ENCODE data around the gene PRKN.

Gene PRKN

DNA sequence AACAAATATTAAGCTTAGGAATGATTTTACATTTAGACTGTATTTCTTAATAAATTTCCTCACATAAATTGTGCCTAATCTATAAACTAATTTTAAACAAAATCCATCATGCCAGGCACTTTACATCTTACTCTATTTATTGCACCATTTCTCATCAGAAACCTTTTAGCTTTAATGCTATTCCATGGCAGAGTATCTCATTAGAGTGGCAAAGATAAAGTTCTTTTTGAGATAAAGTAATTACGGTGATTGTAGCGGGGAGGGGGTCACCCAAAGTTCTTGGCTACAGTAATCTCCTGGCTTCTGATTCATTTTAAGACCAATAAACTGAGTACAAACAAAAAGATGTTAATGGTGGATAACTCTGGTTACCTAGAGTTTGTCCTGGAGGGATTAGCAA lies 532.1 kb downstream of the PRKN start:
- DNase-seq: no peak

DNA sequence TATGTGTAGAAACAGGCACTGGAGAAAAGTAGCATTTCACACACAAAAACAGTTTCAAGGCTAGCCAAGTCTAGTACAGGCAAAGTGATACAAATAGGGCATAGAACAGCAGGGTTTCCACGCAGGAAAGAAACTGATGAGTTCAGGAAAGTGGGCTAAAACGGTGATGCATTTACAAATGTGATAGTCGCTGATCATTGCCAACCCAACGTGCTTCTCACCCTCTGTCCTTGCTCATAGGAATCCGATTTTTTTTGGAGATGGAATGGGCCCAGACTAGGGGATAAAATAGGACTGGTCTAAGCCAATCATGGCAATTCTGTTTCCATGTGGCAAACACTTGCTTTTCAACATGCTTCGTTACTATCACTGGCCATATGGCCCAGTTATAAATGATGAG lies 536.6 kb downstream of the PRKN start:
- no peak for DNase-seq

DNA sequence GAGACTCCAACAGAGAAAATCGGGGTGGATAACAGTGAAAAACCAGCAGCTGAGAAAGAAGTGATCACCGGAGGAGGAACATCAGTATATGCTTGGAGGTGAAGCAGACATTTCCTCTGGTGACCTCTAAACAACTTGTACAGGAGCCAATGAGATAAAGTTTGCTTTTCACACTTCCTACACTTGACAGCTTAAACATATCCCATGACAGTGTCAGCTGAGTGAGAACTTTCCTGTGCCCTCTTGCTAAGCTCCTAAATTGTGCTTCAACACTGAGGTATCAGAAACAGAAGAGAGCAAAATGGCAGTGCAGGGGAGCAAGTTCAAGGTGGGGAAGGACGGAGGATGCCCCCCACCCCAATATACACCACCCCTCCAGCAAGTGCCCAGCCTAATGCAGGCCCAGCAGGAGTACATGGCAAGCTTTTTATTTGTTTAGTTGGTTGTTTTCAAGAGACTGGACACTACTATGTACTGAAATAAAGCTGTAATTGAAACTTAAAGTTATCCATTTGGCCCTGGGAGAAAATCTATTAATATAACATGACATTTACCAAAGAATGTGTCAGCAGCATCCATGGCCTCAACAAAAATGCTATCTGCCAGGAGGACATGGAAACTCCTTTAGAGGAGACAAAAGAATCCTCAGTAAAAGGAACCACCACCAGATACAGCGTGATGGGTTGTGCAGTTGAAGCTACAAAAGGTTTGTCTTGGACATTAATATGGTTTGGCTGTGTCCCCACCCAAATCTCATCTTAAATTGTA lies 540.2 kb downstream of the PRKN start:
- no peak for DNase-seq

DNA sequence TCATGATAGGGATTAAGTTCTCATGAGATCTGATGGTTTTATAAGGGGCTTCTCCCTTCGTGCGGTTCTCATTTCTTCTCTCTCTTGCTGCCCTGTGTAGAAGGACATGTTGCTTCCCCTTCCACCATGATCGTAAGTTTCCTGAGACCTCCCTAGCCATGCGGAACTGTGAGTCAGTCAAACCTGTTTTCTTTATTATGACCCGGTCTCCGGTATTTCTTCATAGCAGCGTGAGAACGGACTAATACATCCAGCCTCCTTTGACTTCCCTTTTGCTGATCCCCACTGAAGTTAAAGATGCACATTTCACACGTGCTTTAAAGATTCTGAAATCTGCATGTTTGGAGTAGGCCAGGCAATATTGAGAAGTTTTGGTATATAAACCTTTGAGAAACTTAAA lies 543.1 kb downstream of the PRKN start:
- no peak for DNase-seq

DNA sequence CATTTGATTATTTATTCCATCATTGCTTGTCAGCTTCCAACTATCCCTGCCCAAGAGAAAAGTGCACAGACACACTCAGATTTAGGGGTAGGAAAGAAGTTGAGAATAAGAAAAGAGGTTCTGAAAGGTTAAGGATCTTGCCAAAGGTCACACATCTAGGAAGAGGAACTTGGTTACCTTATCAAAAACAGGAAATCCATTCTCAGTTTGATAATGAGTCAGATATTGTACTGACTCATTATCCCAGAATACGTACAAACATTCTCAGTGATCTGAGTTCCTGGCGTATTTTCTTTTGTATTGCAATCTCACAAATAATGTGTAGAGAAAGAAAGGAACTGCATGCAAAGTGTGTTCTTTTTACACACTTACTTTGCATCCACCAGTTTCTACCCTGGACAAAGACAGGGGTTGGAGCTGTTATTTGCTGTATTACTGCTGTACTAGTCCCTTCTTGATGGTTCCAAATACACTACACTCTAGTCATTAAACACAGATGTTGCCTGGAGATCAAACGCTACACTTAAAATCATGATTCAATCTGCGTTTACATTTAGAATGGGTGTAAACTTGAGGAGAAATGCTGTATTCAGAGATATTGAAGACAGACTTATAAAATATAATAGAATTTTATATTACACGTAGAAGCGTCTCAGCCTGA lies 545.7 kb downstream of the PRKN start:
- DNase-seq: no peak

DNA sequence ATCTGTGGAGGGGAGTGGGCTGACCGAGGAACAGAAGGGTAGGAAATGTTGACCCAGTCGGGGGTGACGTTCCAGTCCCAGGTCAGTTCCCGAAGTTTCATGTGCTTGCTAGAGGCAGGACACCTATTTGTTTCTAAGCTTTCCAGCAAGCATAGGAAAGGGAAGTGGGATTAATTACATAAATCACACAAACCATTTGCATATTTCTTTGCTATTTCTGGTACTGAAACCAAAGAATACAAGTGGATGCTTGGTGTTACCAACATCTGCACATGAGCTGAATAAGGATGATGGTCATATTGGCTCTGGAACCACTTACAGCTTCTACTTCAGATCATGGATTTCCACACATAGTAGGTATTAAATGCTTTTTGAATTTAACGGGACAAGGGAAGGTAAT lies 546.5 kb downstream of the PRKN start:
- no peak for DNase-seq

DNA sequence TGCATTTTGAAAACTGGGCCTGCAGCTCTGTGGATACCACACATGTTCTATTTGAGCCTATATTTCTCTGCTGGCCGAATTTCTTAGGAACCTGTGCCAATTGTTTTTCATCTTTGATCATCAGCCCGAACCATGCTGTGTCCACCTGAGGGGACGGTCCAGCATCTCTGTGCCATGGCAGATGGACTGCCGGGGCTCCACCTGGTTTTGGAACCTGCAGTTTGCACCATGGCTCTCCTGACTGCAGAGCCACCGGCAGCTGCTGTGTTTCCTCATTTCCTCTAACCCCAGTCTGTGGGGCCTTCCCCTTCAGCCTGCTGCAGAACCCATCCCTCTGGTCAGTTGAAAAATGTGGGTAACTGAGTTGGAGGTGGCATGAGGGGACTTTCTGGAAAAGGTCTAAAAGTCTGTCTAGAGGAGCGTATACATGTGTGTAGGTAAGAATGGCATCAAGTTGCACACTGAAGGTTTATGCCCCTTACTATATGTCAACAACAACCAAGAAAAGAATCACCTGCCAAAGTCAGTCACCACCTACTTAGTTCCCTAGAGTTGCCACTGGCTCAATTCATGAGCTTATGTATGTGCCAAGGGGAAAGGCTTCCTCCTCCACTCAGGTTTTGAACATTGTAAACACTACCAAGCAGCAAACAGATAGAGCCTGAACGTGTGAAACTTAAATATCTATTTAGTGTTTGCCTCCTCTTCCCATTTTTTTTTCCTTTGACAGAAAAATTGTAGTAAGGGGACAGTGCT lies 548.2 kb downstream of the PRKN start:
- no peak for DNase-seq

DNA sequence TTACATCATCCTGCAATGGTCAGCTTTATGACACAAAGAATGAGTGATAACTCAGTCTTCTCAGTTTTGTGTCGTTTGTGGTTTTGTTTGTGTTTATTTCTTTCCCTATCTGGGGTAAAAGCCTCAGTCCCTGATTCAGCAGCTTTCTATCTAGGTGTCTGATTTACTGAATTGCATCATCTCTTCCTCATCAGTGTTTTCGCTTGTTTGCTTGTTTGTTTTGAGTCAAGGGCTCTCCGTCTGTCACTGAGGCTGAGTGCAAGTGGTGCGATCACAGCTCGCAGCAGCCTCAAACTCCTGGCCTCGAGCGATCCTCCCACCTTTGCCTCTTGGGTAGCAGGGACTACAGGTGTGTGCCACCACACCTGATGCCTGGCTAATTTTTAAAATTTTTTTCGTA lies 548.9 kb downstream of the PRKN start:
- no peak for DNase-seq

DNA sequence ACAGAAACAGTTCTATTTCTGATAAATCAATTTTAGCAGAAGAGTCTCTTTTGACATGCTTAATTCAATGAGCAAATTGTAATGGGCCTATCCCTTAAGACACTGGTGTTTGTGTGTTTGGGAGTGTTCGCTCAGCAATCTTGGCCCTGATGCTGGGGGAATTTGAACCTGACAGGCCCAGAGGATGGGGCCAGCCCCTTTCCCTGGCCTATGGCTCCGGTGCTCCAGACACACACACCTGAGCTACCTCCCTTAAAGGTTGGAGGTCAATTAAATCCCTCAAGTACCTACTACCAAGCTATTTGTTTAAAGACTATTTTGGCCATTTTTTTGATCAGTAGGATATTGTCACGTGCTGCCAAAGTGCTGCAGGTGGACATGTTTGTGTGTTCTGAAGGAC lies 549.3 kb downstream of the PRKN start:
- DNase-seq: no peak

DNA sequence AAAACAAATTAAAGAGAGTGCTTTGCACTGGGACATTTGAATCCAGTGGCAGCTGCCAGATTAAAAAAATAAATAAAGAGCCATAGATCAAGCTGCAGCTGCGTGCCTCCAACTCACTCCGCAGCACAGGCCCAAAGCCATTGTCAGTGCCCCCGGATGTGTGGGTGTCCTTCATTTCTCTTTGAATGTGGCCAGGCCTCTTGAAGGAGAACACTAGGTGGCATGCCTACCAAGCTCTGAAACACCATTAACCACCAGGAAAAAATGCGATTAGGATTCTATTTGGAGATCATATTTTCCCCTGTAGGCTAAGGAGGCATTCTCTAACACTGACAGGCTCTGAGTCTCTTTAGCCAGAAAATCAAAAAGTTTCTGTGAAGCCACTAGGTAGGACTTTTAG lies 549.8 kb downstream of the PRKN start:
- peak in 39 of 56 donors; percentile 5 to 70 (median 31) for DNase-seq

DNA sequence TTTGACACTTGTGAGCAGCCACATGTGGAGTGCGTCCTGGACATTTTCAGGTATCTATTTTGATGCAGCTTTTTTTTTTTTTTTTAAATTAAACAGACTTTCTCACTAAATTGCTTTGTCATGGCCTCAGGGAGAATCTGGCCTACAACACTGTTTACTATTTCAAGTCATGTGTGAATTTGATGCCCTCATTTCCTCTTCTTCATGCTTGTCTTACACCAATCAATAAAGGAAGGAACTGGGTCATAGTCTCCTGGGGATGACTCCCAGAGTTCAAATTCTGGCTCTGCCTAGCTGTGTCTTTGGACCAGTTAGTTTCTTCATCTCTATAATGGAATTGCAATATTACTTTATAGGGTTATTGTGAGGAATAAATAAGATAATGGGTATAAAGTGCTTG lies 554.1 kb downstream of the PRKN start:
- DNase-seq: no peak

DNA sequence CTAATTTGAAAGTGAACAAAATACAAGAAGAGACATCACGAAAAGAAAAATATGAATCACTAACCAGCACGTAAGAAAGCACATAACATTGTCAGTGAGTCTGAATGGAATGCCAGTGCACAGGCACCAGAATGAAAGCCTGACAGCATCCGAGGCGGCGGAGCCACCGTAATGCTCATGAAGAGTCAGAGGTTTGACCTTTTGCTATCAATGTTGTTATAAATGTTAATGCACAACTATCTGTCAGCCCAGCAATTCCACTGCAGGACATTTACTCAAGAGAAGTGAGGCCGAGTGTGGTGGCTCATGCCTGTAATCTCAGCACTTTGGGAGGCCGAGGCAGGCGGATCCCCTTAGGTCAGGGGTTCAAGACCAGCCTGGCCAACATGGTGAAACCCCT lies 562.1 kb downstream of the PRKN start:
- no peak for DNase-seq

DNA sequence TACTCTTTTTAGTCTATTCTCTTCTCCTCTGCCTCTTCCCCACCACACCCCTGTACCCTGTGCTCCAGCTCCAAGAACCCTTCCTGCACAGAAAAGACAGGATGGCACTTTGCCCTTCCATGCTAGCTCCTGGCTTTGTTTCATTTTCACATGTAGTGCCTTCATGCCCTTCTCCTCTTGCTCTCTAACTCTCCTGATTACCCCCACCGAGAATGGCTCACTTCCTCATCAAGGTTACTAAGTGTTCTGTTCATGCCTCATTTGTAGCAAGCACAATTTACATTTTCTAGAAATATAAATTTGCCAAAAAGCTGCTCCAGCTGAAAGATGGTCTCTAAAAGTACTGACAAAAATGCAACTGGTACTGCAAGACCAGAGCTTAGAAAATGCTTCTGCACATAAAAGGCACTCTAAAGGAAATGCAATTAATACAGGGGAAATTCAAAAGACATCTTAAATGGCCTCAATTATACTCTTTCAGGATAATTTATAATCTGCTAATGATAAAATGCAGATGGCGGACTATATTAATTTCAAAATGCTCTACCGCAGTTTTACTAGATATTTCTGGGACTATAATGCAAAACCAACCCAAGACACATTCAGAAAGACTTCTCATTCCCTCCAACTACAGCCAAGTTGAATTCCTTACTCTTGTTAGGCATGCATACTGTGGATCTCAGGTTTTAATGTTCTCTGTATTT lies 570.2 kb downstream of the PRKN start:
- DNase-seq: peak in 1 of 56 donors; percentile 3

DNA sequence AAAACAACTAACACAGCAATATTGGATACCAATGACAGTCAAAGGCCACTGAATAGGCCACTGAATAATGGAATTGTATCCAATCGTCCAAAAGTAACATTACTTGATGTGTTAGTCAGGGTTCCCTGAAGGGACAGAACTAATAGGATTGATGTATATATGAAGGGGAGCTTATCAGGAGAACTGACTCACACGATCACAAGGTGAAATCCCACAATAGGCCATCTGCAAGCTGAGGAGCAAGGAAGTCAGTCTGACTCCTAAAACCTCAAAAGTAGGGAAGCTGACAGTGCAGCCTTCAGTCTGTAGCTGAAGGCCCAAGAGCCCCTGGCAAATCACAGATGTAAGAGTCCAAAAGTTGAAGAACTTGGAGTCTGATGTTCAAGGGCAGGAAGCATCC lies 571.4 kb downstream of the PRKN start:
- no peak for DNase-seq

DNA sequence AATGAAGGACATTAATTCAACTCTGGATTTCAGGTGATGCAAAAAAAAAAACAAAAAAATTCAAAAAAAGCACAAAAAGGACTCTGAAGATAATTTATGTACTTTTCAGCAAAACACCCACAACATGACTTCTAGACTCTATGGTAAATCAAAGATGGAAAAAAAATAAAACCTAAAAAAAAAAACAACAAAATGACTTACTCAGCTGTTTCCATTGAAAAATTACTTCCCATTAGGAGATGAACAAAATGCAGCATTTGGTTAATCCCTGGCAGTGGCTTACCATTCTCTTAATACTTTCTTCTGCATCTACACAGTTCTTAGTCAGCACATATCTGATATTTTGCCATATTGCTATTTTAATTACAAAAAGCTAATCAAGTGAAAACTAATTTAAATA lies 572.6 kb downstream of the PRKN start:
- no peak for DNase-seq

DNA sequence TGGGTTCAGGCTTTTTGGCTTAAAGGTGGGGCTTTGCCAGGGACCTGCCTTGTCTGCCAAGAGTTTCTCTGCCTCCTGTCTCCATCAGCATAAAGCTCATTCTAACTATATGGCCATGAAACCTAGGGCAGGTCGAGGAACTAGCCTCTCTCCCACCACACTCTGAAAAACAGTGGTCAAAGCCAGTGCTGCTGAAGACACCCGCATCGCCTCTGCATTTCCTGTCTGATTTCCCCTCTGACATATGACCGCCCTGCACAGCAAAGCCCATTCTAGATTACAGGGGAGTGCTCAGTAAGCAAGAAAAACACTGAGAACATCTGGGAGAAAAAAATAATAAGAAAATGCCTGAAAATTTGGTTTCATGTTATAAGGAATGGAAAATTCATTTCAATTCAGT lies 573.6 kb downstream of the PRKN start:
- DNase-seq: no peak

DNA sequence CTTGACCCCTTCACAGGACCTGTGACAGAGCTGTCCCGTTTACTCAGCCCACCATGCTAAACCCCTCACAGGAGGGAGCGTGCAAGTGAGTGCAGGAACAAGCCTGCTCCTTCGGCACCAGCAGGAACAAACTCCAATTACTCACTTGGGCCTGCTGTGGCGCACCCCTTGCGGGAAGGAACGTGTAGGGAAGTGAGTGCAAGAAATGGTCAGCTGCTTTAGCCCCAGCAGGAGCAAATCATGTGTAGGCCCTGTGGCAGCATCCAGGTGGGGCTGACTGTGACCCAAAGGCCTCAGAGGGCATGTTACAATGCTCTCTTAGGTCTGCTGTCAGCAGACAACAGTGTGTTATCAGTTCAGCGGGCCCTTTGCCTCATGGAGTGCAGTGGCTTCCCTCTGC lies 574.4 kb downstream of the PRKN start:
- DNase-seq: no peak

DNA sequence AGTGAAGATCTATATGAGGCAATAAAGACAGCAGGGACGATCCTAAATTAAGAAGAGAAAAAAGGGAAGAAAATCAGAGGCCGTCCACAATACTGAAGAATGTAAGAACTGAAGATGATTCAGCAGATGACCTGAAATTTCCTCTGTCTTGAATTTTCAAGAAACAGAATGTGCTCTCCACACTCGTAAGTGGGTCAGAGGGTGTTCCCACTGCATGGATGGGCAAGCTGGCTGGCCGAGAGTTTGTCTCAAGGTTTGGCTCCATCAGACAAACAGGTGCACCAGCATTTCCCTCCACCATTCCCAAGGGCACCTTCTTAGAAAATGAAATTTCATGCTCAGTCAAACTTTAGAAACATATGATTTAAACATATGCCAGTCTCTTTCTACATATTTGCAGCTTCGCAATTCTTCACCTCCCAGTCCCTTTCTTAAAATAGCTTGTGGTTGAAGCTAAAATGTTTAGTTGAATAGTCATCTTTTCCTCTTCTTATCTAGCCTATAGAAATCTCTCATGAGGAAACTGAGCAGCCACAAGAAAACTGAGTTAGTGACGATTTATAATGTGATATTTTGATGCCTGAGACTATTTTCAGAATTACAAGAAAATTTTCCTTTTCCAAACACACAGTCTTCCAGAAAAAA lies 576.4 kb downstream of the PRKN start:
- no peak for DNase-seq

DNA sequence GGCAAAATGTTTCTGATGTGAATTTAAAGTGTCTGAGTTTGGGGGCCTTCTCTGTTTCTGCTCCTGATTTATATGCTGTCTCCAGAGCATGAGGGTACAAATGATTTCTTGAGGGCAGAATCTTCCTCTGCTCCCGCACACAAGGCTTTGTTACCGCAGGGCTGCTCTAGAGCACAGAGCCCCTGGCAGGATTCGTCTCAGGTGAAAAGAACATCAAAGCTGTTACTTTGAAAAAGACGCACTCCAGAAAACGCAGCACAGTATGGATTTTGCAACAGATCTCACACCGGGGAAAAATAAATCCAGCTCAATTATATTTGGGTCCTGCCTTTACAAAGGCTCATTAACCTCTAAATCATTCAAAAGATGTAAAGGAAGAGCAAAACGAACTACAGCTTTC lies 577.3 kb downstream of the PRKN start:
- no peak for DNase-seq

DNA sequence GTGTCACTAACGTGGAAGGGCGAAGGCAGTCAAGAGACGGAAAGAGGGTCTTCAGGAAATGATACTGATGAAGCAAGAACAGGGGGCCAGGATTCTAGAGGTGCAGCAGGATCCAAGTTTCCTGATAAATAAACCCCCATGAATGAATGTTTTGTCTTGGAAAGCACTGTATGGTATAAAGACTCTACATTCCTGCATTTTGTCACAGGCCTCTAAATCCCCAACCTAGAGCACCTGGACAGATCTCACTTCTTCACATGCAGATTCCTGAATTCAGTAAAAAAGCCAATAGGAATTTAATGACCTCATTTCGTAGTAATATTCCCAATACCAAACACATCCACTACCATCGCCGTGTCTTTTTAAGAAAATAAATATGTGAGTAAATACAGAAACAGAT lies 577.8 kb downstream of the PRKN start:
- DNase-seq: no peak

DNA sequence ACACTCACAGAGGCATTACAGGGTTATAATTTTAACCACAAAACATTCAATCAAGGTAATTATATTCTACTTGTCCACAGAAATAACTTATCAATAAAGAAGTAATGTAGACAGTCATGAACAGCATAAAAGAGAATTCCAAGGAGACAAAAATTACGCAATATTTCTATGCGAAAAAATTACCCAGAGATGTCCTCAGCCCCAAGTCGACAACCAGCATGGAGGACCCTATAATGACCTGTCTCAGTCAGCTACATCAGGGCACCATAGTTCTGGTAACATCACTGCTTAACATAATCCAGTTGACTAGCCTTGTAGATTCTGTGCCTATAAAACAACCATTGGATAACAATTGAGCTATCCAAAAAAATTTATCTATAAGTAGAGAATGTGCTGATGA lies 579.8 kb downstream of the PRKN start:
- no peak for DNase-seq

DNA sequence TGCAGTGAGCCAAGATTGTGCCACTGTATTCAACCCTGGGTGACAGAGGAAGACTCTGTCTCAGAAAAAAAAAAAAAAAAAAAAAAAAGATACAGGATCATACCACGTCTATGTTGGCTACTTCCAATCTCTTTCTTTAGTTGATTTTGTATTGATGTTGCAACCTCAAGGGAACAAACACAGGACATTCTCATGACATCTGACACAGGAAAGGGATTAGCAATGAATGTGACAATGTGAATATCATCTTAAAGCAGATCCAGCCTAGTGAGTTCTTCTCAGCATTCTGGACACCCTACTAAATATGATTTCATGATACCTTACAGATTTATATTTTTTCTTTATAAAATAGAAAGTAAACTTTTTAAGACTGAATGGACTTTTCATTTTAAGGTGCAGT lies 580.3 kb downstream of the PRKN start:
- no peak for DNase-seq
